GM23338 (cell line): ENCODE data around the gene PSMC4. TPM values are rescaled to one million over a fixed set of nuclear protein-coding genes. Genes with fewer than 3 reads are reported as not detected.

Source experiments
- ATAC-seq: fragments of 200-7000 bp; cut with Tn5 transposase; 3 replicates; pipeline ENCODE4 v1.9.1; 2020
- DNase-seq: peaks from one replicate; pipeline ENCODE4 v3.0.0-alpha.2; 2015; ENCODE audit warnings: low spot score
- H2AFZ ChIP-seq: fragments of 200-600 bp; sonication (generic); 2 replicates; pipeline ENCODE4 v1.8.0; 2016; ENCODE audit warnings: antibody characterized with exemption, mild to moderate bottlenecking, moderate library complexity
- H3F3A ChIP-seq: fragments of 200-600 bp; sonication (generic); replicated peaks from 2 replicates; pipeline ENCODE4 v1.8.0; 2017; ENCODE audit warnings: antibody characterized with exemption, mixed run types, low read depth
- H3K27ac ChIP-seq: fragments of 200-600 bp; sonication (generic); 2 replicates; pipeline ENCODE4 v1.6.1; 2016; ENCODE audit warnings: low read depth
- H3K27me3 ChIP-seq: fragments of 200-600 bp; sonication (generic); 2 replicates; pipeline ENCODE4 v1.8.0; 2016; ENCODE audit warnings: mild to moderate bottlenecking, mixed run types, moderate library complexity; ENCODE audit not compliant: insufficient read depth
- H3K36me3 ChIP-seq: fragments of 200-600 bp; sonication (generic); 2 replicates; pipeline ENCODE4 v1.8.0; 2016; ENCODE audit warnings: mild to moderate bottlenecking; ENCODE audit not compliant: insufficient read depth
- H3K4me1 ChIP-seq: fragments of 200-600 bp; sonication (generic); 2 replicates; pipeline ENCODE4 v1.8.0; 2016; ENCODE audit warnings: mild to moderate bottlenecking, moderate library complexity; ENCODE audit not compliant: insufficient read depth
- H3K4me2 ChIP-seq: fragments of 200-600 bp; sonication (generic); 2 replicates; pipeline ENCODE4 v1.7.1; 2017; ENCODE audit warnings: mixed run types
- H3K4me3 ChIP-seq: fragments of 200-600 bp; sonication (generic); 2 replicates; pipeline ENCODE4 v1.6.1; 2016; ENCODE audit warnings: mixed run types
- H3K79me2 ChIP-seq: fragments of 200-600 bp; sonication (generic); replicated peaks from 2 replicates; pipeline ENCODE4 v1.8.0; 2017; ENCODE audit warnings: mild to moderate bottlenecking; ENCODE audit not compliant: insufficient read depth
- H3K9me2 ChIP-seq: fragments of 200-600 bp; sonication (generic); 2 replicates; pipeline ENCODE4 v1.8.0; 2017; ENCODE audit not compliant: insufficient read depth
- H4K20me1 ChIP-seq: fragments of 200-600 bp; sonication (generic); replicated peaks from 2 replicates; pipeline ENCODE4 v1.8.0; 2017; ENCODE audit warnings: mild to moderate bottlenecking; ENCODE audit not compliant: insufficient read depth
- H3K27ac Mint-ChIP-seq: 2 replicates; pipeline ENCODE4 v1.8.0; 2020; ENCODE audit warnings: inconsistent platforms, mild to moderate bottlenecking, moderate library complexity, mixed read lengths
- H3K27me3 Mint-ChIP-seq: 3 replicates; pipeline ENCODE4 v1.8.0; 2022; ENCODE audit warnings: low read depth, mild to moderate bottlenecking, moderate library complexity, mixed read lengths, inconsistent platforms; ENCODE audit not compliant: insufficient read depth, poor library complexity
- H3K36me3 Mint-ChIP-seq: 3 replicates; pipeline ENCODE4 v1.8.0; 2021; ENCODE audit warnings: low read depth, mild to moderate bottlenecking, inconsistent platforms, moderate library complexity, mixed read lengths
- H3K4me1 Mint-ChIP-seq: 3 replicates; pipeline ENCODE4 v1.8.0; 2020; ENCODE audit warnings: mild to moderate bottlenecking, inconsistent platforms, mixed read lengths
- H3K4me3 Mint-ChIP-seq: 3 replicates; pipeline ENCODE4 v1.8.0; 2021; ENCODE audit warnings: moderate library complexity, mild to moderate bottlenecking, inconsistent platforms, mixed read lengths
- H3K9me3 Mint-ChIP-seq: 3 replicates; pipeline ENCODE4 v1.8.0; 2020; ENCODE audit warnings: moderate library complexity, mild to moderate bottlenecking, inconsistent platforms, mixed read lengths
- CREB1 ChIP-seq: fragments of 250-450 bp; sonication (Bioruptor Pico); IDR thresholded peaks from 2 replicates; pipeline ENCODE4 v1.5.0; 2020; ENCODE audit warnings: low read depth, mild to moderate bottlenecking, moderate library complexity
- CTCF ChIP-seq, 2 experiments: fragments of 200-600 bp in 1 of 2; sonication (generic) in 1 of 2; conservative IDR thresholded peaks; 2 replicates each; pipeline versions ENCODE4 v1.5.1 to v1.6.1; 2016 to 2017; ENCODE audit warnings: antibody characterized with exemption in 2 of 2, low read depth in 2 of 2, mild to moderate bottlenecking in 2 of 2, moderate library complexity in 1 of 2
- EZH2 ChIP-seq: fragments of 200-600 bp; sonication (generic); IDR thresholded peaks from one replicate; pipeline ENCODE4 v1.8.0; 2017; ENCODE audit warnings: antibody characterized with exemption, mild to moderate bottlenecking, low read depth; ENCODE audit not compliant: unreplicated experiment
- EZH2phosphoT487 ChIP-seq: fragments of 200-600 bp; sonication (generic); IDR thresholded peaks from one replicate; pipeline ENCODE4 v1.8.1; 2018; ENCODE audit warnings: antibody characterized with exemption; ENCODE audit not compliant: unreplicated experiment
- JUNB ChIP-seq: IDR thresholded peaks from one replicate; pipeline ENCODE4 v1.6.1; 2016; ENCODE audit warnings: antibody characterized with exemption; ENCODE audit not compliant: unreplicated experiment
- NANOG ChIP-seq: IDR thresholded peaks from 2 replicates; pipeline ENCODE4 v1.6.1; 2016; ENCODE audit warnings: antibody characterized with exemption, borderline replicate concordance
- POLR2AphosphoS5 ChIP-seq: IDR thresholded peaks from 2 replicates; pipeline ENCODE4 v1.6.1; 2016; ENCODE audit warnings: antibody characterized with exemption, low read depth
- REST ChIP-seq: IDR thresholded peaks from one replicate; pipeline ENCODE4 v1.6.1; 2018; ENCODE audit warnings: antibody characterized with exemption; ENCODE audit not compliant: unreplicated experiment
- STAT1 ChIP-seq: IDR thresholded peaks from one replicate; pipeline ENCODE4 v1.6.1; 2016; ENCODE audit warnings: antibody characterized with exemption; ENCODE audit not compliant: unreplicated experiment
- ZNF114 ChIP-seq: fragments of 250-450 bp; sonication (Bioruptor Pico); IDR thresholded peaks from 2 replicates; pipeline ENCODE4 v1.5.0; 2020; ENCODE audit warnings: mild to moderate bottlenecking, moderate library complexity
- ZNF331 ChIP-seq: fragments of 250-450 bp; sonication (Bioruptor Pico); IDR thresholded peaks from 2 replicates; pipeline ENCODE4 v1.5.0; 2020; ENCODE audit warnings: low read depth, mild to moderate bottlenecking, moderate library complexity
- ZNF462 ChIP-seq: fragments of 250-450 bp; sonication (Bioruptor Pico); IDR thresholded peaks from 2 replicates; pipeline ENCODE4 v1.5.0; 2020; ENCODE audit warnings: mild to moderate bottlenecking, moderate library complexity
- polyA plus RNA-seq: library from polyadenylated mRNA; unstranded; fragments of >200 nt; fragmentation: Nextera tagmentation; extraction: Ambion mirVana; gene quantifications from 2 replicates; pipeline ENCODE4 v1.2.1, GENCODE V29; 2016
- total RNA-seq: library from RNA; depleted of rRNA; stranded (reverse); fragments of >200 nt; shearing (Covaris generic); gene quantifications from 2 replicates; pipeline ENCODE4 v1.2.3, GENCODE V29; 2014
- TF ChIP-seq, protein P1 (sequence below): IDR thresholded peaks from 2 replicates; pipeline ENCODE4 v1.6.1; 2016; ENCODE audit warnings: antibody characterized with exemption

Gene PSMC4
- total and polyA plus RNA-seq, 2 experiments from 2014 or later: 135 to 147 TPM

DNA sequence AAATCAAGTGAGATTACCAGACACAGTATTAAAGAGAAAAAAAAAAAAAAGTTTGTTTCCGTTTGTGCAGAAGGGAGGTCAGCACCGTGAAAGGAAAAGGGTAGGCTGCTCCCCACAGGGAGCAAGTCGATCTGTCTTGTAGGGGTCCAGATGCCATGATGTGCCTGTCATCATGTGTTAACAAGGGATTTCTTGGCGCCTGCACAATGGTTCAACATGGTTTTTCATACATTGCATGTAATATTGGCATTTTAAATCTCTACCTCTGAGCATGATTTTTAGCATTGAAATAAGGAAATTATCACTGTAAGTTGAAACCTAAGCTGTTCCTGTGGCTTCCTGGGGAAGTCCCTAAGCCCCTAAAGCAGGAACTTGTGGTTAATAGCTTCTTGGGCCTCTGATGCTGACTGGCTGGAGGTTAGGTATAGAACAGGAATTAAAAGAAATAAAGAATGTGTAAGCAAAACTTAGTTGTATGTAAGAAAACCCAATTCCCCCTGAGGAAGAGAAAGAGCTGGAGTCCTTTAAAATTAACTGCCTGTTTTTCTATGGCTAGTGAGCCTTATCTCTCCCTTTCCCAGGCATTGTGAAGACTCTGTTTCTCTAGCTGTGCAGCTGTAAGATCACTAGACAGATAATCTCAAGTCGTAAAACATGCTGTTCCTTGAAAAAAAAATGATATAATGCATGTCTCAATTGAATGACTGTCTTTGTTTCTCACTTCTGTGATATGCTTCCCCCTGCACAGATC is 29.2 kb upstream of the PSMC4 start:
- Histone ChIP-seq H3K4me1 (no peaks in the 10 kb centered on the region), H2AFZ (0 out of 2 replicates have a peak overlapping the region, but pooled peaks have one; percentile 57), H3K27me3 (no peaks in the 10 kb centered on the region), H3F3A (no peaks in the 10 kb centered on the region), H3K36me3 (no peaks in the 10 kb centered on the region), H3K27ac (no peak overlapping the region), H3K9me2 (no peaks in the 10 kb centered on the region), H3K79me2 (no peaks in the 10 kb centered on the region), H3K4me3 (no peak overlapping the region), H3K4me2 (no peak overlapping the region), H4K20me1 (no peaks in the 10 kb centered on the region)
- H3K27ac Mint-ChIP-seq: no peak overlapping the region
- DNase-seq (no peak), ATAC-seq (no peak)
- no peak overlapping the region for H3K4me3 Mint-ChIP-seq
- H3K36me3 Mint-ChIP-seq: no peaks in the 10 kb centered on the region
- peaks cover 2% of the 10 kb centered on the region for H3K27me3 Mint-ChIP-seq
- H3K9me3 Mint-ChIP-seq: no peaks in the 10 kb centered on the region; the same call in 2 of the 3 replicates
- peaks cover 14% of the 10 kb centered on the region for H3K4me1 Mint-ChIP-seq
- TF ChIP-seq ZNF331 (CRISPR knock-in tag): no peak
- TF ChIP-seq ZNF114 (CRISPR knock-in tag): no peak
- no peak for TF ChIP-seq REST
- TF ChIP-seq, protein P1, sequence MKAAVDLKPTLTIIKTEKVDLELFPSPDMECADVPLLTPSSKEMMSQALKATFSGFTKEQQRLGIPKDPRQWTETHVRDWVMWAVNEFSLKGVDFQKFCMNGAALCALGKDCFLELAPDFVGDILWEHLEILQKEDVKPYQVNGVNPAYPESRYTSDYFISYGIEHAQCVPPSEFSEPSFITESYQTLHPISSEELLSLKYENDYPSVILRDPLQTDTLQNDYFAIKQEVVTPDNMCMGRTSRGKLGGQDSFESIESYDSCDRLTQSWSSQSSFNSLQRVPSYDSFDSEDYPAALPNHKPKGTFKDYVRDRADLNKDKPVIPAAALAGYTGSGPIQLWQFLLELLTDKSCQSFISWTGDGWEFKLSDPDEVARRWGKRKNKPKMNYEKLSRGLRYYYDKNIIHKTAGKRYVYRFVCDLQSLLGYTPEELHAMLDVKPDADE: no peak
- no peak for TF ChIP-seq CTCF (conservative IDR thresholded peaks at IDR 0.05; ENCODE audit: low read depth in 2 of 2)
- TF ChIP-seq JUNB: no peak
- TF ChIP-seq STAT1: no peak
- no peak for TF ChIP-seq POLR2AphosphoS5
- TF ChIP-seq EZH2: no peak
- no peak for TF ChIP-seq EZH2phosphoT487
- no peak for TF ChIP-seq NANOG
- no peak for TF ChIP-seq ZNF462 (CRISPR knock-in tag)
- TF ChIP-seq CREB1: no peak
